Measurements from ENCODE around the gene SLC9A9. TPM values are rescaled to one million over a fixed set of nuclear protein-coding genes. Genes with fewer than 3 reads are reported as not detected.

SLC9A9 gene
- total and polyA plus RNA-seq, 2 of the 8 experiments (the other 6 are each of a cell fraction or from before 2014, with no cell fraction given), result 0.48 to 1.1 TPM

DNA sequence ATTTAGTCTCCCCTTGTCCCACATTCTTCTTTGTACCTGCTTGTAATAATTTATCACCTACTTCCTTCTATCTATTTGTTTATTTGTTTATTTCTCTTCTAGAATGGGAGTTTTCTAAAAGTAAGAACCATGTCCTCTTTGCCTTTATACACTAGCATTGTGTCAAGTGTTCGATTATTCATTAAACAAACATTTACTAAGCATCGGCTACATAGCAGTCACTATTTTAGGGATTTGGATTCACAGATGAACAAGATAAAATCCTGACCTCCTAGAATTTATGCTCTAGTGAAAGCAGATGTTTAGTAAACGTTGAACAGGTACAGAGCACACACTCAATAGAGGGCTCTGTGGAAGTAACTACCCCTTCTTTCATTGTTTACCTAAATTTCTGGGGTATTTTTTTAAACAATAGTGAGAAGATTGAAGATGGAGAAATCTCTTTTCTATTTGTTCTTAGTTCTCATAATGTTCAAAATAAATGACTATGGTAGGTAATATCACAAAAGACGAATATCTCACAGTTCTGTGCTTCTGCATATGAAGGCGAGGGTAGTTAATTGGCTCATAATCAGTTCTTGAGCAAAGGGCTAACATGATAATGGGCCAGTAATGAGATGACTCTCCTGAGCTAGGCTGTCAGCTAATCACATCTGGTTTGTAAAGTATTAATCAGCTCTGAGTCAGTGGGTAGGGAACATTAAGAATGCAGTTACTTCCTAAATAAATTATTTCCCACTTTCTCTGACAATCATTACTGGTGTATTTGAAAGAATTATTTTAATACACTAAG lies 111.9 kb downstream of the SLC9A9 start (continued):
- TF ChIP-seq KDM1A (IDR thresholded peaks at IDR 0.05; ENCODE audit: borderline replicate concordance, low read length) (no peak), FOSL1 (IDR thresholded peaks at IDR 0.05; ENCODE audit: insufficient read depth, low read depth, low read length) (no peak), BRCA1 (IDR thresholded peaks at IDR 0.05; ENCODE audit: low read depth, low read length) (no peak), CREB1 (IDR thresholded peaks at IDR 0.05) (no peak), JUND (IDR thresholded peaks at IDR 0.05; ENCODE audit: low read length) (no peak), KDM4A (IDR thresholded peaks at IDR 0.05; ENCODE audit: low read depth, low read length, severe bottlenecking) (no peak), E2F6 (IDR thresholded peaks at IDR 0.05) (no peak)
